Glutamatergic neuron (in vitro differentiated cells): ENCODE measurements around the gene CEP112. TPM values are rescaled to one million over a fixed set of nuclear protein-coding genes. Genes with fewer than 3 reads are reported as not detected.

Experiments
- DNase-seq: peaks from one replicate; pipeline ENCODE4 v3.0.0; 2022
- H3K27ac Mint-ChIP-seq: one replicate; pipeline ENCODE4 v1.8.0; 2020; ENCODE audit warnings: mild to moderate bottlenecking, mixed read lengths, inconsistent platforms; ENCODE audit not compliant: unreplicated experiment
- H3K27me3 Mint-ChIP-seq: one replicate; pipeline ENCODE4 v1.8.0; 2020; ENCODE audit warnings: mild to moderate bottlenecking, moderate library complexity, mixed read lengths, inconsistent platforms; ENCODE audit not compliant: unreplicated experiment
- H3K36me3 Mint-ChIP-seq: one replicate; pipeline ENCODE4 v1.8.0; 2020; ENCODE audit warnings: mild to moderate bottlenecking, mixed read lengths, inconsistent platforms; ENCODE audit not compliant: unreplicated experiment
- H3K4me1 Mint-ChIP-seq: one replicate; pipeline ENCODE4 v1.8.0; 2020; ENCODE audit warnings: mild to moderate bottlenecking, low read depth, mixed read lengths, inconsistent platforms; ENCODE audit not compliant: unreplicated experiment
- H3K4me3 Mint-ChIP-seq: one replicate; pipeline ENCODE4 v1.8.0; 2020; ENCODE audit warnings: mild to moderate bottlenecking, mixed read lengths, inconsistent platforms; ENCODE audit not compliant: unreplicated experiment
- H3K9me3 Mint-ChIP-seq: one replicate; pipeline ENCODE4 v1.8.0; 2020; ENCODE audit warnings: mild to moderate bottlenecking, moderate library complexity, mixed read lengths, inconsistent platforms; ENCODE audit not compliant: unreplicated experiment
- CTCF ChIP-seq: fragments of 200-600 bp; sonication (generic); IDR thresholded peaks from one replicate; pipeline ENCODE4 v1.5.0; 2021; ENCODE audit not compliant: partially characterized antibody, unreplicated experiment
- total RNA-seq: library from RNA; stranded (reverse); fragmentation: NEBNext Ultra II Directional; extraction: Animal tissue kit (Norgen Biotek cat#: 25700); gene quantifications from one replicate; pipeline ENCODE4 v1.2.1, GENCODE V29; 2021; ENCODE audit not compliant: unreplicated experiment

Gene CEP112
- total RNA-seq, 1 donor from 2014 or later = 8.5 TPM

- Mint-ChIP-seq H3K9me3 (no peaks in the 10 kb centered on the region), H3K4me1 (no peaks in the 10 kb centered on the region), H3K4me3 (no peak overlapping the region), H3K27ac (no peak overlapping the region), H3K27me3 (no peaks in the 10 kb centered on the region), H3K36me3 (no peaks in the 10 kb centered on the region)
- no peak for DNase-seq
- TF ChIP-seq CTCF = no peak
Observed at GRCh38 chr17:66063686-66064085, 128.2 kb downstream of the CEP112 start.

- H3K36me3 Mint-ChIP-seq = no peaks in the 10 kb centered on the region
- no peak for TF ChIP-seq CTCF
Observed at GRCh38 chr17:66056148-66056547, 135.8 kb downstream of the CEP112 start.

GRCh38 chr17:66054242-66054641 is 137.7 kb downstream of the CEP112 start:
- no peak for TF ChIP-seq CTCF
- Mint-ChIP-seq H3K27ac (no peak overlapping the region), H3K9me3 (no peaks in the 10 kb centered on the region), H3K4me3 (no peak overlapping the region), H3K36me3 (no peaks in the 10 kb centered on the region), H3K4me1 (no peaks in the 10 kb centered on the region), H3K27me3 (no peaks in the 10 kb centered on the region)
- DNase-seq = no peak

More at GRCh38 chr17:66056148-66056547, 135.8 kb downstream of the CEP112 start:
- H3K9me3 Mint-ChIP-seq = no peaks in the 10 kb centered on the region
- no peaks in the 10 kb centered on the region for H3K27me3 Mint-ChIP-seq
- no peak overlapping the region for H3K4me3 Mint-ChIP-seq
- no peak for DNase-seq
- no peak overlapping the region for H3K27ac Mint-ChIP-seq
- H3K4me1 Mint-ChIP-seq = no peaks in the 10 kb centered on the region

- no peaks in the 10 kb centered on the region for H3K4me1 Mint-ChIP-seq
- H3K27me3 Mint-ChIP-seq = no peaks in the 10 kb centered on the region
- DNase-seq = no peak
- no peaks in the 10 kb centered on the region for H3K9me3 Mint-ChIP-seq
- H3K4me3 Mint-ChIP-seq = no peak overlapping the region
- H3K27ac Mint-ChIP-seq = no peak overlapping the region
- TF ChIP-seq CTCF = no peak
- no peaks in the 10 kb centered on the region for H3K36me3 Mint-ChIP-seq
Observed at GRCh38 chr17:66044083-66044482, 147.8 kb downstream of the CEP112 start.

- H3K27me3 Mint-ChIP-seq = no peaks in the 10 kb centered on the region
- no peaks in the 10 kb centered on the region for H3K4me1 Mint-ChIP-seq
- no peaks in the 10 kb centered on the region for H3K36me3 Mint-ChIP-seq
- TF ChIP-seq CTCF = no peak
- no peak overlapping the region for H3K27ac Mint-ChIP-seq
- no peak for DNase-seq
- no peak overlapping the region for H3K4me3 Mint-ChIP-seq
- no peaks in the 10 kb centered on the region for H3K9me3 Mint-ChIP-seq
Observed at GRCh38 chr17:66043419-66043818, 148.5 kb downstream of the CEP112 start.
